ENCODE measurements around the gene ECSIT.

DNA sequence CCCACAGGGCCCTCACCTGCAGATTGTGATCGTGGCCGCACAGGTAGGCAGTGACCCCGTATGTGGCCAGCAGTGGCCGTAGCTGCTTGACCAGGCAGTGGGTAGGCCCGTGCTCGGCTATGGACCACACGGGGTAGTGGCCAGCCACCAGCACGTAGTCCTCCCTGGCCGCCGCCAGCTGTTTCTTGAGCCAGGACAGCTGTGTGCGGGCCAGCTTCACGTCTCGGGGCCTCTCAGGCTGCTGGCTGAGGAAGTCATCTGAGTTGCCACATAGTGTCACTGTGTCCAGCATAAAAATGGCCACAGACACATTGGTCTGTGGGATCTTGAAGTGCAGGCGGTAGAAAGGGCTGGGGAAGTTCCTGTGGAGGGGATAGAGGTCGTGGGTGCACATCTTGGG, 47.3 kb upstream of the ECSIT start:
- TF ChIP-seq, protein P1, sequence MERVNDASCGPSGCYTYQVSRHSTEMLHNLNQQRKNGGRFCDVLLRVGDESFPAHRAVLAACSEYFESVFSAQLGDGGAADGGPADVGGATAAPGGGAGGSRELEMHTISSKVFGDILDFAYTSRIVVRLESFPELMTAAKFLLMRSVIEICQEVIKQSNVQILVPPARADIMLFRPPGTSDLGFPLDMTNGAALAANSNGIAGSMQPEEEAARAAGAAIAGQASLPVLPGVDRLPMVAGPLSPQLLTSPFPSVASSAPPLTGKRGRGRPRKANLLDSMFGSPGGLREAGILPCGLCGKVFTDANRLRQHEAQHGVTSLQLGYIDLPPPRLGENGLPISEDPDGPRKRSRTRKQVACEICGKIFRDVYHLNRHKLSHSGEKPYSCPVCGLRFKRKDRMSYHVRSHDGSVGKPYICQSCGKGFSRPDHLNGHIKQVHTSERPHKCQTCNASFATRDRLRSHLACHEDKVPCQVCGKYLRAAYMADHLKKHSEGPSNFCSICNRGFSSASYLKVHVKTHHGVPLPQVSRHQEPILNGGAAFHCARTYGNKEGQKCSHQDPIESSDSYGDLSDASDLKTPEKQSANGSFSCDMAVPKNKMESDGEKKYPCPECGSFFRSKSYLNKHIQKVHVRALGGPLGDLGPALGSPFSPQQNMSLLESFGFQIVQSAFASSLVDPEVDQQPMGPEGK (CRISPR knock-in tag; IDR thresholded peaks at IDR 0.05; ENCODE audit: borderline replicate concordance), result no peak
- no peak for TF ChIP-seq ZFP3 (CRISPR knock-in tag; IDR thresholded peaks at IDR 0.05)
- no peak for TF ChIP-seq PPARA (CRISPR knock-in tag; IDR thresholded peaks at IDR 0.05; ENCODE audit: borderline replicate concordance)
- TF ChIP-seq, protein P2, sequence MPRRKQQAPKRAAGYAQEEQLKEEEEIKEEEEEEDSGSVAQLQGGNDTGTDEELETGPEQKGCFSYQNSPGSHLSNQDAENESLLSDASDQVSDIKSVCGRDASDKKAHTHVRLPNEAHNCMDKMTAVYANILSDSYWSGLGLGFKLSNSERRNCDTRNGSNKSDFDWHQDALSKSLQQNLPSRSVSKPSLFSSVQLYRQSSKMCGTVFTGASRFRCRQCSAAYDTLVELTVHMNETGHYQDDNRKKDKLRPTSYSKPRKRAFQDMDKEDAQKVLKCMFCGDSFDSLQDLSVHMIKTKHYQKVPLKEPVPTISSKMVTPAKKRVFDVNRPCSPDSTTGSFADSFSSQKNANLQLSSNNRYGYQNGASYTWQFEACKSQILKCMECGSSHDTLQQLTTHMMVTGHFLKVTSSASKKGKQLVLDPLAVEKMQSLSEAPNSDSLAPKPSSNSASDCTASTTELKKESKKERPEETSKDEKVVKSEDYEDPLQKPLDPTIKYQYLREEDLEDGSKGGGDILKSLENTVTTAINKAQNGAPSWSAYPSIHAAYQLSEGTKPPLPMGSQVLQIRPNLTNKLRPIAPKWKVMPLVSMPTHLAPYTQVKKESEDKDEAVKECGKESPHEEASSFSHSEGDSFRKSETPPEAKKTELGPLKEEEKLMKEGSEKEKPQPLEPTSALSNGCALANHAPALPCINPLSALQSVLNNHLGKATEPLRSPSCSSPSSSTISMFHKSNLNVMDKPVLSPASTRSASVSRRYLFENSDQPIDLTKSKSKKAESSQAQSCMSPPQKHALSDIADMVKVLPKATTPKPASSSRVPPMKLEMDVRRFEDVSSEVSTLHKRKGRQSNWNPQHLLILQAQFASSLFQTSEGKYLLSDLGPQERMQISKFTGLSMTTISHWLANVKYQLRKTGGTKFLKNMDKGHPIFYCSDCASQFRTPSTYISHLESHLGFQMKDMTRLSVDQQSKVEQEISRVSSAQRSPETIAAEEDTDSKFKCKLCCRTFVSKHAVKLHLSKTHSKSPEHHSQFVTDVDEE (CRISPR knock-in tag; IDR thresholded peaks at IDR 0.05), result no peak

Measured in SK-N-SH treated with all-trans-retinoic acid at 6 μM for 48 hours (cell line).